Transverse colon (tissue), 4 donors: Measurements from ENCODE around the gene RPS27L. TPM values are rescaled to one million over a fixed set of nuclear protein-coding genes. Genes with fewer than 3 reads are reported as not detected.

ENCODE experiments used
- DNase-seq: peaks from one replicate; pipeline ENCODE4 v3.0.0-alpha.2; 2019
- H3K27ac ChIP-seq, 4 donors: fragments of 200-600 bp; sonication (generic); 2 replicates each; pipeline ENCODE4 v1.5.1; 2016 to 2018; ENCODE audit warnings: inconsistent platforms in 4 of 4
- H3K27me3 ChIP-seq: fragments of 200-600 bp; sonication (generic); 2 replicates; pipeline ENCODE4 v1.5.1; 2017; ENCODE audit warnings: inconsistent platforms
- H3K36me3 ChIP-seq, 4 donors: fragments of 200-600 bp; sonication (generic); 2 replicates each; pipeline ENCODE4 v1.5.1; 2017 to 2019; ENCODE audit warnings: inconsistent platforms in 4 of 4
- H3K4me1 ChIP-seq, 4 donors: fragments of 200-600 bp; sonication (generic); 2 replicates each; pipeline ENCODE4 v1.5.1; 2017 to 2020; ENCODE audit warnings: inconsistent platforms in 4 of 4
- H3K4me3 ChIP-seq, 4 donors: fragments of 200-600 bp; sonication (generic); 1 replicate in 1 of 4; 2 replicates in 3 of 4; pipeline versions ENCODE4 v1.5.1 to v1.6.1; 2017 to 2019; ENCODE audit warnings: inconsistent platforms in 4 of 4
- H3K9me3 ChIP-seq, 2 donors: fragments of 200-600 bp; sonication (generic); 2 replicates each; pipeline ENCODE4 v1.5.1; 2017 to 2019; ENCODE audit warnings: inconsistent platforms in 2 of 2
- CTCF ChIP-seq, 5 experiments: fragments of 200-600 bp in 3 of 5; fragments of 450-650 bp in 2 of 5; sonication (generic) in 3 of 5; IDR thresholded peaks; 1 replicate in 2 of 5; 2 replicates in 3 of 5; pipeline ENCODE4 v1.5.1; 2016 to 2017; ENCODE audit warnings: antibody characterized with exemption in 5 of 5, inconsistent platforms in 3 of 5, mild to moderate bottlenecking in 2 of 5, moderate library complexity in 1 of 5
- EP300 ChIP-seq: sonication (generic); formaldehyde crosslinking; IDR thresholded peaks from one replicate; pipeline ENCODE4 v1.6.1; 2017; ENCODE audit warnings: antibody characterized with exemption, low read depth
- POLR2A ChIP-seq: fragments of 450-650 bp; IDR thresholded peaks from one replicate; pipeline ENCODE4 v1.6.1; 2016; ENCODE audit warnings: antibody characterized with exemption, mild to moderate bottlenecking, moderate library complexity
- POLR2AphosphoS5 ChIP-seq, 3 donors: sonication (generic); formaldehyde crosslinking; IDR thresholded peaks; one replicate each; pipeline ENCODE4 v1.6.1; 2016; ENCODE audit warnings: antibody characterized with exemption in 3 of 3
- WGBS, 2 donors: methylation state at CpG; one replicate each; pipeline ENCODE4 v1.1.5; 2018; ENCODE audit warnings: low coverage in 1 of 2; 5-methylcytosine and 5-hydroxymethylcytosine counted together
- in situ Hi-C, 4 donors: fragments of 200-750 bp; cut with MboI; loops; one replicate each; pipeline versions ENCODE4 v1.15.0 to v1.15.1; 2017; ENCODE audit warnings: low sequenced_read_pairs in 3 of 4, low pct_ligation_motif_present in 1 of 4, low pct_unique_long_range_greater_than_20kb in 1 of 4
- intact Hi-C: fragments of 100-400 bp; cut with DNase I; formaldehyde crosslinking; loops from one replicate; pipeline ENCODE4 v1.15.1; 2023; ENCODE audit warnings: low total_unique reads
- total RNA-seq, 4 donors: library from RNA; depleted of rRNA; stranded (reverse); fragments of >200 nt; gene quantifications; one replicate each; pipeline ENCODE4 v1.1.0, GENCODE V29; 2016

RPS27L gene
- total RNA-seq, 4 donors from 2014 or later: 4.5 to 143 (median 58.5) TPM

DNA sequence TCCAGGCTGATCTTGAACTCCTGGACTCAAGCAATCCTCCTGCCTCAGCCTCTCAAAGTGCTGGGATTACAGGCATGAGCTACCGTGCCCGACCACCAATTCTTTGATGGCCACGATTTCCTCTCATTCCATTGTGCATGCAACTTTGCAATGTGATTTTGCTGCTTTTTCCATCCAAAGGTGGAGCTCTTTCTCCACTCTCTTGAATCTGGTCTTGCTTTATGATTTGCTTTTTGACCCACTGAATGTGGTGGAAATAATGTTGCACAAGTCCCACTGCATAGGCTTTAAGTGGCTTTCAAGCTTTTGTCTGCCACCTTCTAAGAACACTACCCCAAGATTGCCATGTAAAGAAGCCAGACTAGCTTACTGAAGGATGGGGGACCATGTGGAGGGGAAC lies 10.6 kb downstream of the RPS27L start:
- WGBS, 2 donors: 50 to 83% methylated on average over 1 to 3 of the region's 3 CpGs
- intact Hi-C loops: no loop called here
- in situ Hi-C loops: no loop called here
- no peaks in the 10 kb centered on the region for H3K4me1 ChIP-seq
- TF ChIP-seq POLR2A: no peak
- TF ChIP-seq CTCF (IDR thresholded peaks at IDR 0.05): no peak
- TF ChIP-seq POLR2AphosphoS5 (IDR thresholded peaks at IDR 0.05): no peak
- no peak for TF ChIP-seq EP300
- no peaks in the 10 kb centered on the region for H3K27me3 ChIP-seq
- no peaks in the 10 kb centered on the region for H3K9me3 ChIP-seq
- no peak overlapping the region for H3K27ac ChIP-seq
- H3K4me3 ChIP-seq: no peak overlapping the region
- no peak for DNase-seq
- peaks cover 0 to 25% (median 2%) of the 10 kb centered on the region in 4 donors for H3K36me3 ChIP-seq

DNA sequence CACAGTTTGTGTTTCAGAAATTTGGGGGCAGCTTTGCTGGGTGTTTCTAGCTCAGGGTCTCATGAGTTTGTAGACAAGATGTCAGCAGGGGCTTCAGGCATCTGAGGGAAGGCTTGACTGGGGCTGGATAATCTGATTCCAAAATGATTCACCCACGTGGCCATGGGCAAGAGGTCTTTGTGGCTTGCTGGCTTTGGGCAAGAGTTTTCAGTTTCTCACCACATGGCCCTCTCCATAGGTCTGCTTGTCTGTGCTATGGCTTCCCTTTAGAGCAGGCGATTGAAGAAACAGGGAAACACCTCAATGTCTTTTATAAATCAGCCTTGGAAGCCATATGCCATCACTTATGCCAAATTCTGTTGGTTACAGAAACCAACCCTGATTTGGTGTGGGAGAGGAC lies 11.9 kb downstream of the RPS27L start:
- no peak for DNase-seq
- Histone ChIP-seq H3K9me3 (no peaks in the 10 kb centered on the region), H3K27ac (no peak overlapping the region), H3K4me1 (no peaks in the 10 kb centered on the region), H3K4me3 (no peak overlapping the region), H3K27me3 (no peaks in the 10 kb centered on the region), H3K36me3 (peaks cover 0 to 31% (median 2%) of the 10 kb centered on the region in 4 donors)
- intact Hi-C loops (no loop called here), in situ Hi-C loops (no loop called here)
- 89 to 100% methylated on average over 1 to 2 of the region's 2 CpGs for WGBS, 2 donors
- TF ChIP-seq CTCF (IDR thresholded peaks at IDR 0.05) (no peak), EP300 (no peak), POLR2AphosphoS5 (IDR thresholded peaks at IDR 0.05) (no peak), POLR2A (no peak)

GRCh38 chr15:63140936-63141335 lies 16.3 kb downstream of the RPS27L start:
- H3K27me3 ChIP-seq: no peaks in the 10 kb centered on the region
- TF ChIP-seq CTCF (IDR thresholded peaks at IDR 0.05) (no peak), EP300 (no peak), POLR2AphosphoS5 (IDR thresholded peaks at IDR 0.05) (no peak), POLR2A (no peak)
- DNase-seq: no peak
- H3K27ac ChIP-seq: no peak overlapping the region
- no peaks in the 10 kb centered on the region for H3K4me1 ChIP-seq
- H3K9me3 ChIP-seq: no peaks in the 10 kb centered on the region
- no peak overlapping the region for H3K4me3 ChIP-seq
- H3K36me3 ChIP-seq: peaks cover 0 to 6% (median 0%) of the 10 kb centered on the region in 4 donors
- in situ Hi-C loops (no loop called here), intact Hi-C loops (no loop called here)
- 80 to 85% methylated on average over 2 of the region's 2 CpGs for WGBS, 2 donors

DNA sequence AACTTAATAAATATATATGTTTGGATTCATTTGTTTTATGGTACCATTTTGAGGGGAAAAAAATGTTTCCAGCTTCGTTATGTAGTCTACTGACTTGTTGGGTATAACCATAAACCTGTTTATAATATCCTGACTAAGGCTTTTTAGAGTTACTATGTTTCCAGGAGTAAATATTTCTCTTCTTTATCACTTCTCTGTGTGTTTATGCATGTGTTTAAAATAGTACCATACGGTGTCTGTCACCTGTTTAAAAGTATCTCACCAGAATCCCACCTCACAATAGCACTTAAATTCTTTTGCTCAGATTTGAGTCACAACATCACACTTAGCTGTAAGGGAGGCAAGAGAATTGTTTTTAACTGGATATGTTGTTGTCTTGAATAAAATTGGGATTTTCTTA lies 20.5 kb downstream of the RPS27L start:
- in situ Hi-C loops (no loop called here), intact Hi-C loops (no loop called here)
- H3K36me3 ChIP-seq: peaks cover 0 to 6% (median 0%) of the 10 kb centered on the region in 4 donors
- H3K9me3 ChIP-seq: no peaks in the 10 kb centered on the region
- H3K27me3 ChIP-seq: no peaks in the 10 kb centered on the region
- peaks cover 0 to 6% (median 0%) of the 10 kb centered on the region in 4 donors for H3K4me1 ChIP-seq
- 80 to 91% methylated on average over 2 of the region's 2 CpGs for WGBS, 2 donors
- no peak overlapping the region for H3K4me3 ChIP-seq
- TF ChIP-seq POLR2A (no peak), POLR2AphosphoS5 (IDR thresholded peaks at IDR 0.05) (no peak), EP300 (no peak), CTCF (IDR thresholded peaks at IDR 0.05) (no peak)
- no peak overlapping the region for H3K27ac ChIP-seq
- no peak for DNase-seq
